Measurements from ENCODE around the gene PPP3CA. TPM values are rescaled to one million over a fixed set of nuclear protein-coding genes. Genes with fewer than 3 reads are reported as not detected.
"Not testable (repeated sequence)": the region's sequence is repeated elsewhere in the genome, so short reads cannot be mapped to it uniquely, and the experiment has no call there.

The PPP3CA gene
- total RNA-seq, 2 donors from 2014 or later: 36.6 to 39.2 TPM

- TF ChIP-seq CTCF (conservative IDR thresholded peaks at IDR 0.05): no peak
- WGBS, 2 experiments (ENCODE audit: insufficient coverage in 1 of 2, insufficient read length in 1 of 2): 97 to 100% methylated on average over 2 of the region's 2 CpGs
- H3K36me3 Mint-ChIP-seq (ENCODE audit: low read depth): peaks cover 16% of the 10 kb centered on the region
Observed at GRCh38 chr4:101184668-101185067, 162.7 kb downstream of the PPP3CA start.

GRCh38 chr4:101183666-101184373, 163.5 kb downstream of the PPP3CA start:
- H3K4me3 Mint-ChIP-seq: no peak overlapping the region
- H3K4me1 Mint-ChIP-seq: peaks cover 6% of the 10 kb centered on the region
- H3K9me3 Mint-ChIP-seq: peaks cover 13% of the 10 kb centered on the region
- 90 to 94% methylated on average over 1 to 3 of the region's 3 CpGs for WGBS, 2 experiments (ENCODE audit: insufficient coverage in 1 of 2, insufficient read length in 1 of 2)
- Histone ChIP-seq H3K4me1 (ENCODE audit: control insufficient read depth, insufficient read depth, low read length) (no peaks in the 10 kb centered on the region), H3K4me3 (ENCODE audit: low read length) (no peak overlapping the region), H3K27ac (ENCODE audit: low read depth, low read length) (no peak overlapping the region), H3K36me3 (ENCODE audit: control insufficient read depth, insufficient read depth, low read length) (peaks cover 6% of the 10 kb centered on the region), H3K27me3 (ENCODE audit: control insufficient read depth, insufficient read depth, low read length, poor library complexity, severe bottlenecking) (no peaks in the 10 kb centered on the region), H3K9me3 (ENCODE audit: control insufficient read depth, low read length) (peaks cover 14% of the 10 kb centered on the region), H3K9ac (ENCODE audit: extremely low read depth, low read length, poor library complexity, severe bottlenecking) (no peak overlapping the region)
- no peak for DNase-seq
- TF ChIP-seq CTCF (conservative IDR thresholded peaks at IDR 0.05): no peak
- no peak overlapping the region for H3K27ac Mint-ChIP-seq
- H3K36me3 Mint-ChIP-seq (ENCODE audit: low read depth): peaks cover 16% of the 10 kb centered on the region
- no peaks in the 10 kb centered on the region for H3K27me3 Mint-ChIP-seq (ENCODE audit: insufficient read depth)

More at GRCh38 chr4:101184668-101185067, 162.7 kb downstream of the PPP3CA start:
- DNase-seq: no peak
- peaks cover 6% of the 10 kb centered on the region for H3K36me3 ChIP-seq (ENCODE audit: control insufficient read depth, insufficient read depth, low read length)
- H3K4me1 Mint-ChIP-seq: peaks cover 6% of the 10 kb centered on the region
- H3K27ac ChIP-seq (ENCODE audit: low read depth, low read length): no peak overlapping the region
- no peaks in the 10 kb centered on the region for H3K4me1 ChIP-seq (ENCODE audit: control insufficient read depth, insufficient read depth, low read length)
- H3K4me3 Mint-ChIP-seq: no peak overlapping the region
- peaks cover 14% of the 10 kb centered on the region for H3K9me3 ChIP-seq (ENCODE audit: control insufficient read depth, low read length)
- no peak overlapping the region for H3K4me3 ChIP-seq (ENCODE audit: low read length)
- H3K27me3 Mint-ChIP-seq (ENCODE audit: insufficient read depth): no peaks in the 10 kb centered on the region
- no peak overlapping the region for H3K9ac ChIP-seq (ENCODE audit: extremely low read depth, low read length, poor library complexity, severe bottlenecking)
- no peak overlapping the region for H3K27ac Mint-ChIP-seq
- H3K27me3 ChIP-seq (ENCODE audit: control insufficient read depth, insufficient read depth, low read length, poor library complexity, severe bottlenecking): no peaks in the 10 kb centered on the region
- H3K9me3 Mint-ChIP-seq: peaks cover 13% of the 10 kb centered on the region

GRCh38 chr4:101183221-101183620, 164.1 kb downstream of the PPP3CA start:
- 100% methylated on average over 1 to 2 of the region's 2 CpGs for WGBS, 2 experiments (ENCODE audit: insufficient coverage in 1 of 2, insufficient read length in 1 of 2)
- no peak overlapping the region for H3K4me3 Mint-ChIP-seq
- Histone ChIP-seq H3K9ac (ENCODE audit: extremely low read depth, low read length, poor library complexity, severe bottlenecking) (no peak overlapping the region), H3K27me3 (ENCODE audit: control insufficient read depth, insufficient read depth, low read length, poor library complexity, severe bottlenecking) (no peaks in the 10 kb centered on the region), H3K27ac (ENCODE audit: low read depth, low read length) (no peak overlapping the region), H3K9me3 (ENCODE audit: control insufficient read depth, low read length) (peaks cover 14% of the 10 kb centered on the region), H3K4me3 (ENCODE audit: low read length) (no peak overlapping the region), H3K36me3 (ENCODE audit: control insufficient read depth, insufficient read depth, low read length) (peaks cover 6% of the 10 kb centered on the region), H3K4me1 (ENCODE audit: control insufficient read depth, insufficient read depth, low read length) (no peaks in the 10 kb centered on the region)
- no peak for TF ChIP-seq CTCF (conservative IDR thresholded peaks at IDR 0.05)
- H3K9me3 Mint-ChIP-seq: peaks cover 13% of the 10 kb centered on the region
- H3K4me1 Mint-ChIP-seq: peaks cover 6% of the 10 kb centered on the region
- no peak for DNase-seq
- H3K27ac Mint-ChIP-seq: no peak overlapping the region
- H3K36me3 Mint-ChIP-seq (ENCODE audit: low read depth): peaks cover 16% of the 10 kb centered on the region
- H3K27me3 Mint-ChIP-seq (ENCODE audit: insufficient read depth): no peaks in the 10 kb centered on the region

- not testable (repeated sequence) for H3K9ac ChIP-seq (ENCODE audit: extremely low read depth, low read length, poor library complexity, severe bottlenecking); H3K27me3 Mint-ChIP-seq (ENCODE audit: insufficient read depth); H3K36me3 ChIP-seq (ENCODE audit: control insufficient read depth, insufficient read depth, low read length); H3K4me1 Mint-ChIP-seq; H3K4me3 ChIP-seq (ENCODE audit: low read length); H3K4me3 Mint-ChIP-seq; H3K27ac ChIP-seq (ENCODE audit: low read depth, low read length); H3K27me3 ChIP-seq (ENCODE audit: control insufficient read depth, insufficient read depth, low read length, poor library complexity, severe bottlenecking); DNase-seq; H3K4me1 ChIP-seq (ENCODE audit: control insufficient read depth, insufficient read depth, low read length)
- 94 to 96% methylated on average over 3 to 4 of the region's 4 CpGs for WGBS, 2 experiments (ENCODE audit: insufficient coverage in 1 of 2, insufficient read length in 1 of 2)
- Mint-ChIP-seq H3K27ac (peak overlapping the region; percentile 46), H3K9me3 (peaks cover 13% of the 10 kb centered on the region), H3K36me3 (ENCODE audit: low read depth) (peaks cover 16% of the 10 kb centered on the region)
- H3K9me3 ChIP-seq (ENCODE audit: control insufficient read depth, low read length): peaks cover 14% of the 10 kb centered on the region
Observed at GRCh38 chr4:101182688-101183087, 164.6 kb downstream of the PPP3CA start.
